Osteoblast (primary cell): ENCODE results near the gene LRRC18. TPM values are rescaled to one million over a fixed set of nuclear protein-coding genes. Genes with fewer than 3 reads are reported as not detected.

Source experiments
- DNase-seq: peaks from one replicate; pipeline ENCODE4 v3.0.0; 2011; ENCODE audit warnings: low spot score, mixed read lengths; ENCODE audit not compliant: insufficient read length; ENCODE audit errors: missing footprints
- H2AFZ ChIP-seq: 2 replicates; pipeline ENCODE4 v1.6.0; 2011; ENCODE audit warnings: mild to moderate bottlenecking, low read length
- H3K27ac ChIP-seq: 2 replicates; pipeline ENCODE4 v1.5.1; 2011; ENCODE audit warnings: mild to moderate bottlenecking, low read depth, low read length, moderate library complexity
- H3K27me3 ChIP-seq: 2 replicates; pipeline ENCODE4 v1.6.0; 2012; ENCODE audit warnings: mild to moderate bottlenecking, control low read depth, inconsistent platforms, low read length, moderate library complexity; ENCODE audit not compliant: insufficient read depth
- H3K36me3 ChIP-seq: 2 replicates; pipeline ENCODE4 v1.5.1; 2011; ENCODE audit warnings: mild to moderate bottlenecking, low read length, control low read depth, moderate library complexity; ENCODE audit not compliant: insufficient read depth
- H3K4me1 ChIP-seq: 2 replicates; pipeline ENCODE4 v1.5.1; 2011; ENCODE audit warnings: mild to moderate bottlenecking, low read length, control low read depth, moderate library complexity; ENCODE audit not compliant: insufficient read depth
- H3K4me2 ChIP-seq: 2 replicates; pipeline ENCODE4 v1.6.0; 2011; ENCODE audit warnings: mild to moderate bottlenecking, low read length; ENCODE audit not compliant: insufficient read depth
- H3K4me3 ChIP-seq: fragments of 200-600 bp; sonication (generic); 3 replicates; pipeline ENCODE4 v1.5.1; 2012; ENCODE audit warnings: mild to moderate bottlenecking, low read length, inconsistent platforms; ENCODE audit not compliant: insufficient read depth
- H3K79me2 ChIP-seq: 2 replicates; pipeline ENCODE4 v1.6.0; 2012; ENCODE audit warnings: mild to moderate bottlenecking, low read length, control low read depth, inconsistent platforms; ENCODE audit not compliant: insufficient read depth
- H3K9me3 ChIP-seq: 2 replicates; pipeline ENCODE4 v1.5.1; 2011; ENCODE audit warnings: low read depth, low read length, control low read depth
- H4K20me1 ChIP-seq: 2 replicates; pipeline ENCODE4 v1.6.0; 2012; ENCODE audit warnings: mild to moderate bottlenecking, low read length, control low read depth; ENCODE audit not compliant: insufficient read depth
- CTCF ChIP-seq: IDR thresholded peaks from 2 replicates; pipeline ENCODE4 v1.5.1; 2011; ENCODE audit warnings: mild to moderate bottlenecking, low read depth, low read length, moderate library complexity; ENCODE audit errors: extremely low read depth
- total RNA-seq: library from RNA; depleted of rRNA; stranded (reverse); fragments of >200 nt; gene quantifications from 2 replicates; pipeline ENCODE4 v1.2.3, GENCODE V29; 2012

LRRC18 gene
- total RNA-seq, 1 donor = not detected

GRCh38 chr10:48932831-48933664 is 6.6 kb downstream of the LRRC18 start:
- H4K20me1 ChIP-seq = no peaks in the 10 kb centered on the region
- H3K27me3 ChIP-seq = peaks cover 11% of the 10 kb centered on the region

GRCh38 chr10:48931188-48931587 is 8.5 kb downstream of the LRRC18 start:
- DNase-seq = no peak
- Histone ChIP-seq H4K20me1 (no peaks in the 10 kb centered on the region), H3K27me3 (peaks cover 11% of the 10 kb centered on the region), H3K4me3 (no peak overlapping the region), H3K79me2 (no peaks in the 10 kb centered on the region), H3K9me3 (no peaks in the 10 kb centered on the region), H2AFZ (no peak overlapping the region), H3K4me1 (no peaks in the 10 kb centered on the region), H3K4me2 (no peak overlapping the region), H3K27ac (no peak overlapping the region), H3K36me3 (no peaks in the 10 kb centered on the region)
- TF ChIP-seq CTCF = no peak

More at GRCh38 chr10:48932831-48933664, 6.6 kb downstream of the LRRC18 start:
- Histone ChIP-seq H3K27ac (no peak overlapping the region), H3K36me3 (no peaks in the 10 kb centered on the region), H3K4me2 (no peak overlapping the region), H2AFZ (no peak overlapping the region), H3K79me2 (no peaks in the 10 kb centered on the region), H3K4me1 (no peaks in the 10 kb centered on the region), H3K4me3 (no peak overlapping the region), H3K9me3 (no peaks in the 10 kb centered on the region)
- no peak for TF ChIP-seq CTCF
- peak; percentile 57 for DNase-seq

GRCh38 chr10:48929413-48929990 is 10.1 kb downstream of the LRRC18 start:
- Histone ChIP-seq H4K20me1 (no peaks in the 10 kb centered on the region), H3K4me1 (no peaks in the 10 kb centered on the region), H3K79me2 (no peaks in the 10 kb centered on the region), H3K4me2 (no peak overlapping the region), H3K4me3 (no peak overlapping the region), H3K27ac (no peak overlapping the region), H2AFZ (no peak overlapping the region), H3K36me3 (no peaks in the 10 kb centered on the region), H3K9me3 (no peaks in the 10 kb centered on the region), H3K27me3 (peaks cover 8% of the 10 kb centered on the region)
- no peak for DNase-seq
- no peak for TF ChIP-seq CTCF
